ENCODE data around the gene SARNP.
A peak's percentile ranks its signal among the peaks of the same experiment; 100 is the strongest.

SARNP gene

GRCh38 chr12:55725556-55725955, 92.0 kb downstream of the SARNP start:
- Histone ChIP-seq H3K4me3 (ENCODE audit: low read depth, low read length) (no peak overlapping the region), H3K4me1 (ENCODE audit: control insufficient read depth, insufficient read depth, low read length) (peaks cover 11% of the 10 kb centered on the region), H3K9me3 (ENCODE audit: control insufficient read depth, insufficient read depth, low read length) (no peaks in the 10 kb centered on the region), H3K36me3 (ENCODE audit: control insufficient read depth, insufficient read depth, low read length) (peaks cover 32% of the 10 kb centered on the region), H3K9ac (ENCODE audit: low read depth, low read length) (no peak overlapping the region), H3K27me3 (ENCODE audit: control insufficient read depth, insufficient read depth, low read length) (no peaks in the 10 kb centered on the region)

- peaks cover 32% of the 10 kb centered on the region for H3K36me3 ChIP-seq (ENCODE audit: control insufficient read depth, insufficient read depth, low read length)
- no peaks in the 10 kb centered on the region for H3K9me3 ChIP-seq (ENCODE audit: control insufficient read depth, insufficient read depth, low read length)
- no peak overlapping the region for H3K9ac ChIP-seq (ENCODE audit: low read depth, low read length)
- H3K27me3 ChIP-seq (ENCODE audit: control insufficient read depth, insufficient read depth, low read length) = no peaks in the 10 kb centered on the region
- peaks cover 6% of the 10 kb centered on the region for H3K4me1 ChIP-seq (ENCODE audit: control insufficient read depth, insufficient read depth, low read length)
- no peak overlapping the region for H3K4me3 ChIP-seq (ENCODE audit: low read depth, low read length)
Observed at GRCh38 chr12:55724940-55725309, 92.6 kb downstream of the SARNP start.

GRCh38 chr12:55724226-55724939, 93.1 kb downstream of the SARNP start:
- Histone ChIP-seq H3K4me1 (ENCODE audit: control insufficient read depth, insufficient read depth, low read length) (peaks cover 6% of the 10 kb centered on the region), H3K9ac (ENCODE audit: low read depth, low read length) (no peak overlapping the region), H3K4me3 (ENCODE audit: low read depth, low read length) (no peak overlapping the region), H3K27me3 (ENCODE audit: control insufficient read depth, insufficient read depth, low read length) (no peaks in the 10 kb centered on the region), H3K9me3 (ENCODE audit: control insufficient read depth, insufficient read depth, low read length) (no peaks in the 10 kb centered on the region), H3K36me3 (ENCODE audit: control insufficient read depth, insufficient read depth, low read length) (peaks cover 32% of the 10 kb centered on the region)

- H3K4me3 ChIP-seq (ENCODE audit: low read depth, low read length) = no peak overlapping the region
- no peaks in the 10 kb centered on the region for H3K27me3 ChIP-seq (ENCODE audit: control insufficient read depth, insufficient read depth, low read length)
- H3K36me3 ChIP-seq (ENCODE audit: control insufficient read depth, insufficient read depth, low read length) = peaks cover 32% of the 10 kb centered on the region
- no peaks in the 10 kb centered on the region for H3K9me3 ChIP-seq (ENCODE audit: control insufficient read depth, insufficient read depth, low read length)
- peaks cover 10% of the 10 kb centered on the region for H3K4me1 ChIP-seq (ENCODE audit: control insufficient read depth, insufficient read depth, low read length)
- no peak overlapping the region for H3K9ac ChIP-seq (ENCODE audit: low read depth, low read length)
Observed at GRCh38 chr12:55723516-55724225, 93.9 kb downstream of the SARNP start.

GRCh38 chr12:55722948-55723347, 94.6 kb downstream of the SARNP start:
- no peak overlapping the region for H3K9ac ChIP-seq (ENCODE audit: low read depth, low read length)
- no peaks in the 10 kb centered on the region for H3K27me3 ChIP-seq (ENCODE audit: control insufficient read depth, insufficient read depth, low read length)
- H3K4me1 ChIP-seq (ENCODE audit: control insufficient read depth, insufficient read depth, low read length) = peaks cover 14% of the 10 kb centered on the region
- no peak overlapping the region for H3K4me3 ChIP-seq (ENCODE audit: low read depth, low read length)
- no peaks in the 10 kb centered on the region for H3K9me3 ChIP-seq (ENCODE audit: control insufficient read depth, insufficient read depth, low read length)
- peaks cover 32% of the 10 kb centered on the region for H3K36me3 ChIP-seq (ENCODE audit: control insufficient read depth, insufficient read depth, low read length)

- Histone ChIP-seq H3K4me1 (ENCODE audit: control insufficient read depth, insufficient read depth, low read length) (peaks cover 17% of the 10 kb centered on the region), H3K9ac (ENCODE audit: low read depth, low read length) (no peak overlapping the region), H3K36me3 (ENCODE audit: control insufficient read depth, insufficient read depth, low read length) (peaks cover 25% of the 10 kb centered on the region), H3K27me3 (ENCODE audit: control insufficient read depth, insufficient read depth, low read length) (no peaks in the 10 kb centered on the region), H3K4me3 (ENCODE audit: low read depth, low read length) (no peak overlapping the region), H3K9me3 (ENCODE audit: control insufficient read depth, insufficient read depth, low read length) (no peaks in the 10 kb centered on the region)
Observed at GRCh38 chr12:55721601-55722213, 95.8 kb downstream of the SARNP start.

GRCh38 chr12:55720894-55721444, 96.6 kb downstream of the SARNP start:
- no peak overlapping the region for H3K4me3 ChIP-seq (ENCODE audit: low read depth, low read length)
- peaks cover 17% of the 10 kb centered on the region for H3K4me1 ChIP-seq (ENCODE audit: control insufficient read depth, insufficient read depth, low read length)
- H3K36me3 ChIP-seq (ENCODE audit: control insufficient read depth, insufficient read depth, low read length) = peaks cover 18% of the 10 kb centered on the region
- H3K9ac ChIP-seq (ENCODE audit: low read depth, low read length) = no peak overlapping the region
- no peaks in the 10 kb centered on the region for H3K27me3 ChIP-seq (ENCODE audit: control insufficient read depth, insufficient read depth, low read length)
- no peaks in the 10 kb centered on the region for H3K9me3 ChIP-seq (ENCODE audit: control insufficient read depth, insufficient read depth, low read length)

GRCh38 chr12:55720071-55720564, 97.4 kb downstream of the SARNP start, which contains the start of gene RDH5:
Gene RDH5, plus strand, starts transcription at chr12:55720393. Its CDS starts 792 bp downstream, at chr12:55721185.
- H3K4me3 ChIP-seq (ENCODE audit: low read depth, low read length) = no peak within 1 kb of the TSS
- H3K27me3 ChIP-seq (ENCODE audit: control insufficient read depth, insufficient read depth, low read length) = no peaks in the 10 kb centered on the region
- no peaks in the 10 kb centered on the region for H3K9me3 ChIP-seq (ENCODE audit: control insufficient read depth, insufficient read depth, low read length)
- peaks cover 13% of the 10 kb centered on the region for H3K36me3 ChIP-seq (ENCODE audit: control insufficient read depth, insufficient read depth, low read length)
- no peak within 1 kb of the TSS for H3K9ac ChIP-seq (ENCODE audit: low read depth, low read length)
- peaks cover 17% of the 10 kb centered on the region for H3K4me1 ChIP-seq (ENCODE audit: control insufficient read depth, insufficient read depth, low read length)

- no peak overlapping the region for H3K4me3 ChIP-seq (ENCODE audit: low read depth, low read length)
- H3K27me3 ChIP-seq (ENCODE audit: control insufficient read depth, insufficient read depth, low read length) = no peaks in the 10 kb centered on the region
- H3K9ac ChIP-seq (ENCODE audit: low read depth, low read length) = no peak overlapping the region
- peaks cover 17% of the 10 kb centered on the region for H3K4me1 ChIP-seq (ENCODE audit: control insufficient read depth, insufficient read depth, low read length)
- H3K36me3 ChIP-seq (ENCODE audit: control insufficient read depth, insufficient read depth, low read length) = peaks cover 7% of the 10 kb centered on the region
- no peaks in the 10 kb centered on the region for H3K9me3 ChIP-seq (ENCODE audit: control insufficient read depth, insufficient read depth, low read length)
Observed at GRCh38 chr12:55719371-55719770, 98.2 kb downstream of the SARNP start.

GRCh38 chr12:55718624-55719275, 98.8 kb downstream of the SARNP start:
- Histone ChIP-seq H3K4me3 (ENCODE audit: low read depth, low read length) (peak overlapping the region; percentile 35), H3K9me3 (ENCODE audit: control insufficient read depth, insufficient read depth, low read length) (no peaks in the 10 kb centered on the region), H3K4me1 (ENCODE audit: control insufficient read depth, insufficient read depth, low read length) (peaks cover 17% of the 10 kb centered on the region), H3K9ac (ENCODE audit: low read depth, low read length) (no peak overlapping the region), H3K36me3 (ENCODE audit: control insufficient read depth, insufficient read depth, low read length) (peaks cover under 1% of the 10 kb centered on the region), H3K27me3 (ENCODE audit: control insufficient read depth, insufficient read depth, low read length) (no peaks in the 10 kb centered on the region)

GRCh38 chr12:55718015-55718414, 99.5 kb downstream of the SARNP start:
- Histone ChIP-seq H3K4me1 (ENCODE audit: control insufficient read depth, insufficient read depth, low read length) (peaks cover 17% of the 10 kb centered on the region), H3K9me3 (ENCODE audit: control insufficient read depth, insufficient read depth, low read length) (no peaks in the 10 kb centered on the region), H3K9ac (ENCODE audit: low read depth, low read length) (no peak overlapping the region), H3K4me3 (ENCODE audit: low read depth, low read length) (peak overlapping the region; percentile 90), H3K36me3 (ENCODE audit: control insufficient read depth, insufficient read depth, low read length) (no peaks in the 10 kb centered on the region), H3K27me3 (ENCODE audit: control insufficient read depth, insufficient read depth, low read length) (no peaks in the 10 kb centered on the region)

Data from iPS-15b (cell line).